ENCODE measurements around the gene NDUFS5. TPM values are rescaled to one million over a fixed set of nuclear protein-coding genes. Genes with fewer than 3 reads are reported as not detected.
"Not testable (repeated sequence)": the region's sequence is repeated elsewhere in the genome, so short reads cannot be mapped to it uniquely, and the experiment has no call there.

NDUFS5 gene
- total RNA-seq, 2 experiments from 2014 or later = 150 to 220 TPM

- H3K27ac Mint-ChIP-seq = peak overlapping the region; percentile 77
- intact Hi-C loops (cut with DNase I, micrococcal nuclease) = loop anchor here (5.0 to 10.0 kb wide), 8 partner anchors 33 to 1302 kb away; partner anchors contain the start of genes CDCA8 (in 1 of the 2), MYCBP (in 1 of the 2), NDUFS5 (in 1 of the 2) and PABPC4 (in 1 of the 2)
- POLR2A ChIA-PET = no interaction called here
- ATAC-seq = no peak
- no peak for DNase-seq
- peaks cover 72% of the 10 kb centered on the region for H3K4me1 Mint-ChIP-seq
- peaks cover 54% of the 10 kb centered on the region for H3K36me3 Mint-ChIP-seq (ENCODE audit: low read depth)
- H3K4me3 Mint-ChIP-seq = no peak overlapping the region
- CTCF ChIA-PET = interaction anchor here (1.2 kb wide), 1 partner anchor 9 kb away, joined by 5 read pairs; no protein-coding TSS in a partner anchor
- H3K9me3 Mint-ChIP-seq (ENCODE audit: low read depth) = no peaks in the 10 kb centered on the region
- H3K27me3 Mint-ChIP-seq = no peaks in the 10 kb centered on the region
Observed at GRCh38 chr1:38994196-38994595, 32.0 kb upstream of the NDUFS5 start.

GRCh38 chr1:38997034-38997900 is 28.9 kb upstream of the NDUFS5 start:
- Mint-ChIP-seq H3K4me1 (peaks cover 74% of the 10 kb centered on the region), H3K27ac (peak overlapping the region; percentile 83), H3K27me3 (no peaks in the 10 kb centered on the region), H3K4me3 (peak overlapping the region; percentile 21), H3K9me3 (ENCODE audit: low read depth) (no peaks in the 10 kb centered on the region), H3K36me3 (ENCODE audit: low read depth) (peaks cover 72% of the 10 kb centered on the region)
- ATAC-seq (no peak), DNase-seq (no peak)
- ChIA-PET CTCF (interaction anchor here (0.9 to 1.0 kb wide), 2 partner anchors 57 to 95 kb away, joined by 3 read pairs; no protein-coding TSS in a partner anchor), POLR2A (interaction anchor here (0.7 to 1.0 kb wide), 2 partner anchors 29 to 140 kb away, joined by 3 to 4 read pairs; partner anchors contain the start of gene NDUFS5)
- intact Hi-C loops (cut with DNase I, micrococcal nuclease) = loop anchor here in 1 of 2 experiments (10.0 kb wide), 1 partner anchor 88 kb away; no protein-coding TSS in a partner anchor

- Mint-ChIP-seq H3K4me1 (peaks cover 74% of the 10 kb centered on the region), H3K27ac (peak overlapping the region; percentile 83), H3K27me3 (no peaks in the 10 kb centered on the region), H3K4me3 (peak overlapping the region; percentile 9), H3K9me3 (ENCODE audit: low read depth) (no peaks in the 10 kb centered on the region), H3K36me3 (ENCODE audit: low read depth) (peaks cover 71% of the 10 kb centered on the region)
- ChIA-PET CTCF (interaction anchor here (0.9 to 1.0 kb wide), 2 partner anchors 57 to 94 kb away, joined by 3 read pairs; no protein-coding TSS in a partner anchor), POLR2A (interaction anchor here (0.7 to 1.0 kb wide), 2 partner anchors 29 to 141 kb away, joined by 3 to 4 read pairs; partner anchors contain the start of gene NDUFS5)
- ATAC-seq = no peak
- intact Hi-C loops (cut with DNase I, micrococcal nuclease) = loop anchor here in 1 of 2 experiments (10.0 kb wide), 1 partner anchor 87 kb away; no protein-coding TSS in a partner anchor
- no peak for DNase-seq
Observed at GRCh38 chr1:38997901-38998190, 28.3 kb upstream of the NDUFS5 start.

GRCh38 chr1:39001516-39002421 is 24.4 kb upstream of the NDUFS5 start:
- no peak overlapping the region for H3K4me3 Mint-ChIP-seq
- ATAC-seq = peak; percentile 52
- intact Hi-C loops (cut with DNase I, micrococcal nuclease) = loop anchor here in 1 of 2 experiments (2.0 kb wide), 1 partner anchor 191 kb away; no protein-coding TSS in a partner anchor
- peaks cover 58% of the 10 kb centered on the region for H3K4me1 Mint-ChIP-seq
- no peaks in the 10 kb centered on the region for H3K27me3 Mint-ChIP-seq
- H3K36me3 Mint-ChIP-seq (ENCODE audit: low read depth) = peaks cover 70% of the 10 kb centered on the region
- ChIA-PET POLR2A (interaction anchor here (0.8 kb wide), 1 partner anchor 24 kb away, joined by 5 read pairs; the partner anchor contains the start of gene NDUFS5), CTCF (interaction anchor here (0.6 to 1.1 kb wide), 5 partner anchors 12 to 363 kb away, joined by 3 read pairs; partner anchors contain the start of gene NDUFS5)
- peak overlapping the region; percentile 57 for H3K27ac Mint-ChIP-seq
- H3K9me3 Mint-ChIP-seq (ENCODE audit: low read depth) = no peaks in the 10 kb centered on the region
- no peak for DNase-seq

- peaks cover 45% of the 10 kb centered on the region for H3K4me1 Mint-ChIP-seq
- peak; percentile 42 for ATAC-seq
- no peaks in the 10 kb centered on the region for H3K9me3 Mint-ChIP-seq (ENCODE audit: low read depth)
- CTCF ChIA-PET = interaction anchor here (0.7 to 1.9 kb wide), 4 partner anchors 9 to 23 kb away, joined by 3 to 9 read pairs (median 5); partner anchors contain the start of gene NDUFS5
- H3K4me3 Mint-ChIP-seq = no peak overlapping the region
- H3K27ac Mint-ChIP-seq = peak overlapping the region; percentile 57
- H3K36me3 Mint-ChIP-seq (ENCODE audit: low read depth) = peaks cover 69% of the 10 kb centered on the region
- H3K27me3 Mint-ChIP-seq = no peaks in the 10 kb centered on the region
- intact Hi-C loops (cut with DNase I, micrococcal nuclease) = loop anchor here in 1 of 2 experiments (1.0 to 2.0 kb wide), 3 partner anchors 12 to 190 kb away; partner anchors contain the start of genes AKIRIN1 and NDUFS5
- no peak for DNase-seq
- POLR2A ChIA-PET = interaction anchor here (1.1 to 1.7 kb wide), 2 partner anchors 23 to 210 kb away, joined by 3 to 8 read pairs; partner anchors contain the start of gene NDUFS5
Observed at GRCh38 chr1:39003281-39003680, 22.9 kb upstream of the NDUFS5 start.

- no peaks in the 10 kb centered on the region for H3K9me3 Mint-ChIP-seq (ENCODE audit: low read depth)
- DNase-seq = no peak
- peak overlapping the region; percentile 57 for H3K27ac Mint-ChIP-seq
- intact Hi-C loops (cut with DNase I, micrococcal nuclease) = loop anchor here in 1 of 2 experiments (1.0 to 2.0 kb wide), 3 partner anchors 12 to 189 kb away; partner anchors contain the start of genes AKIRIN1 and NDUFS5
- peaks cover 72% of the 10 kb centered on the region for H3K36me3 Mint-ChIP-seq (ENCODE audit: low read depth)
- no peak overlapping the region for H3K4me3 Mint-ChIP-seq
- H3K27me3 Mint-ChIP-seq = no peaks in the 10 kb centered on the region
- POLR2A ChIA-PET = interaction anchor here (1.7 kb wide), 1 partner anchor 23 kb away, joined by 8 read pairs; the partner anchor contains the start of gene NDUFS5
- peak; percentile 69 for ATAC-seq
- CTCF ChIA-PET = interaction anchor here (0.9 to 1.9 kb wide), 3 partner anchors 10 to 22 kb away, joined by 3 to 9 read pairs (median 5); partner anchors contain the start of gene NDUFS5
- peaks cover 44% of the 10 kb centered on the region for H3K4me1 Mint-ChIP-seq
Observed at GRCh38 chr1:39003794-39004193, 22.4 kb upstream of the NDUFS5 start.

GRCh38 chr1:39006287-39006686 is 19.9 kb upstream of the NDUFS5 start:
- ChIA-PET POLR2A (interaction anchor here (0.6 kb wide), 1 partner anchor 236 kb away, joined by 10 read pairs; no protein-coding TSS in a partner anchor), CTCF (interaction anchor here (0.7 kb wide), 1 partner anchor 26 kb away, joined by 3 read pairs; no protein-coding TSS in a partner anchor)
- DNase-seq (no peak), ATAC-seq (no peak)
- H3K27me3 Mint-ChIP-seq = no peaks in the 10 kb centered on the region
- no peaks in the 10 kb centered on the region for H3K9me3 Mint-ChIP-seq (ENCODE audit: low read depth)
- H3K36me3 Mint-ChIP-seq (ENCODE audit: low read depth) = peaks cover 62% of the 10 kb centered on the region
- H3K4me3 Mint-ChIP-seq = no peak overlapping the region
- H3K27ac Mint-ChIP-seq = no peak overlapping the region
- H3K4me1 Mint-ChIP-seq = peaks cover 33% of the 10 kb centered on the region
- intact Hi-C loops (cut with DNase I, micrococcal nuclease) = no loop called here

- no peaks in the 10 kb centered on the region for H3K27me3 Mint-ChIP-seq
- no peaks in the 10 kb centered on the region for H3K9me3 Mint-ChIP-seq (ENCODE audit: low read depth)
- no peak for ATAC-seq
- ChIA-PET CTCF (interaction anchor here (0.7 kb wide), 1 partner anchor 25 kb away, joined by 3 read pairs; no protein-coding TSS in a partner anchor), POLR2A (interaction anchor here (0.6 kb wide), 1 partner anchor 235 kb away, joined by 10 read pairs; no protein-coding TSS in a partner anchor)
- H3K4me3 Mint-ChIP-seq = no peak overlapping the region
- intact Hi-C loops (cut with DNase I, micrococcal nuclease) = no loop called here
- DNase-seq = no peak
- peaks cover 27% of the 10 kb centered on the region for H3K4me1 Mint-ChIP-seq
- peaks cover 59% of the 10 kb centered on the region for H3K36me3 Mint-ChIP-seq (ENCODE audit: low read depth)
- H3K27ac Mint-ChIP-seq = no peak overlapping the region
Observed at GRCh38 chr1:39006726-39007645, 19.2 kb upstream of the NDUFS5 start.

GRCh38 chr1:39014956-39015355 is 11.2 kb upstream of the NDUFS5 start:
- ATAC-seq; H3K4me3 Mint-ChIP-seq; H3K27me3 Mint-ChIP-seq; H3K4me1 Mint-ChIP-seq; H3K9me3 Mint-ChIP-seq (ENCODE audit: low read depth); POLR2A ChIA-PET; DNase-seq; intact Hi-C loops (cut with DNase I, micrococcal nuclease); H3K27ac Mint-ChIP-seq: not testable (repeated sequence)
- CTCF ChIA-PET = interaction anchor here (0.9 kb wide), 1 partner anchor 11 kb away, joined by 3 read pairs; the partner anchor contains the start of gene NDUFS5
- H3K36me3 Mint-ChIP-seq (ENCODE audit: low read depth) = peaks cover 14% of the 10 kb centered on the region

Data from activated CD4-positive, alpha-beta T cell treated with anti-CD3 and anti-CD28 coated beads for 36 hours (primary cell).